GM12878 (cell line): Measurements from ENCODE around the gene CLNK.

Experiments
- CTCF ChIP-seq, 3 experiments: IDR thresholded peaks in 2 of 3; conservative IDR thresholded peaks in 1 of 3; 2 replicates each; pipeline ENCODE4 v1.5.1; 2011; ENCODE audit warnings: low read depth in 3 of 3, low read length in 3 of 3, mild to moderate bottlenecking in 3 of 3, control low read depth in 2 of 3, moderate library complexity in 2 of 3, inconsistent platforms in 1 of 3, mixed read lengths in 1 of 3; ENCODE audit not compliant: control insufficient read depth in 2 of 3, insufficient read depth in 1 of 3; ENCODE audit errors: extremely low read depth in 1 of 3
- KDM1A ChIP-seq: fragments of 200-600 bp; sonication (generic); IDR thresholded peaks from 2 replicates; pipeline ENCODE4 v1.6.1; 2016; ENCODE audit warnings: borderline replicate concordance

- no peak for TF ChIP-seq KDM1A
- no peak for TF ChIP-seq CTCF (IDR thresholded peaks at IDR 0.05 in 2 of 3, conservative IDR thresholded peaks at IDR 0.05 in 1 of 3; ENCODE audit: control insufficient read depth in 2 of 3, extremely low read depth in 1 of 3, insufficient read depth in 1 of 3, low read depth in 3 of 3, low read length in 3 of 3)
Observed at GRCh38 chr4:10576236-10576635, 108.3 kb downstream of the CLNK start.
